K562 (cell line): Measurements from ENCODE around the gene EPHB2. TPM values are rescaled to one million over a fixed set of nuclear protein-coding genes. Genes with fewer than 3 reads are reported as not detected.

Experiments
- ATF7 ChIP-seq: fragments of 450-650 bp; IDR thresholded peaks from 2 replicates; pipeline ENCODE4 v1.7.1; 2014; ENCODE audit warnings: mild to moderate bottlenecking, moderate library complexity
- ELF2 ChIP-seq: fragments of 250-450 bp; sonication (Bioruptor Pico); IDR thresholded peaks from 2 replicates; pipeline ENCODE4 v1.5.0; 2021; ENCODE audit warnings: mild to moderate bottlenecking
- EP400 ChIP-seq: fragments of 450-650 bp; IDR thresholded peaks from 2 replicates; pipeline ENCODE4 v1.6.1; 2017; ENCODE audit warnings: antibody characterized with exemption, mild to moderate bottlenecking, moderate library complexity
- GTF2E2 ChIP-seq: fragments of 200-800 bp; sonication (Bioruptor generic); IDR thresholded peaks from 2 replicates; pipeline ENCODE4 v1.6.1; 2016; ENCODE audit warnings: missing genetic modification characterization, missing compliant biosample characterization
- HOXB6 ChIP-seq: fragments of 250-450 bp; sonication (Bioruptor Pico); IDR thresholded peaks from 2 replicates; pipeline ENCODE4 v1.5.1; 2022; ENCODE audit warnings: mild to moderate bottlenecking, borderline replicate concordance
- KLF1 ChIP-seq: fragments of 450-650 bp; IDR thresholded peaks from 2 replicates; pipeline ENCODE4 v1.6.1; 2016; ENCODE audit warnings: missing genetic modification characterization, missing compliant biosample characterization
- LEF1 ChIP-seq: fragments of 450-650 bp; IDR thresholded peaks from 2 replicates; pipeline ENCODE4 v1.6.1; 2016; ENCODE audit warnings: mild to moderate bottlenecking
- NCOA2 ChIP-seq, 2 experiments: fragments of 450-650 bp; IDR thresholded peaks; 2 replicates each; pipeline ENCODE4 v1.6.1; 2018; ENCODE audit warnings: mild to moderate bottlenecking in 2 of 2, moderate library complexity in 1 of 2; ENCODE audit not compliant: partially characterized antibody in 2 of 2
- NR1H2 ChIP-seq: sonication (generic); formaldehyde crosslinking; IDR thresholded peaks from 2 replicates; pipeline ENCODE4 v1.4.0; 2020; ENCODE audit warnings: mild to moderate bottlenecking, missing genetic modification reagents
- RUNX1 ChIP-seq: sonication (generic); IDR thresholded peaks from 2 replicates; pipeline ENCODE4 v1.6.1; 2016; ENCODE audit warnings: antibody characterized with exemption, low read depth
- STAT6 ChIP-seq: sonication (generic); formaldehyde crosslinking; IDR thresholded peaks from 2 replicates; pipeline ENCODE4 v1.8.1; 2023; ENCODE audit warnings: mild to moderate bottlenecking, missing genetic modification reagents
- U2AF1 ChIP-seq: fragments of 200-400 bp; formaldehyde crosslinking; optimal IDR thresholded peaks from 2 replicates; pipeline ENCODE3; 2017; ENCODE audit warnings: mild to moderate bottlenecking, low read depth, low read length, moderate library complexity
- ZNF253 ChIP-seq: fragments of 250-450 bp; sonication (Bioruptor Pico); conservative IDR thresholded peaks from 2 replicates; pipeline ENCODE4 v1.6.1; 2021; ENCODE audit warnings: mild to moderate bottlenecking
- ZNF318 ChIP-seq, 2 experiments: fragments of 450-650 bp; IDR thresholded peaks; 2 replicates each; pipeline ENCODE4 v1.6.1; 2016; ENCODE audit warnings: mild to moderate bottlenecking in 2 of 2, borderline replicate concordance in 1 of 2, low read depth in 1 of 2, moderate library complexity in 1 of 2
- ZNF583 ChIP-seq: fragments of 250-450 bp; sonication (Bioruptor Pico); IDR thresholded peaks from 2 replicates; pipeline ENCODE4 v1.4.0; 2020
- ZNF785 ChIP-seq: fragments of 250-450 bp; sonication (Bioruptor Pico); IDR thresholded peaks from 2 replicates; pipeline ENCODE4 v1.4.0; 2020; ENCODE audit warnings: mild to moderate bottlenecking
- polyA plus RNA-seq, 8 experiments: library from polyadenylated mRNA; depleted of rRNA in 4 of 8; stranded (reverse) in 5 of 8; unstranded in 3 of 8; fragments of >200 nt; fragmentation: Nextera tagmentation in 2 of 8; fragmentation: Illumina TruSeq in 1 of 8; extraction: Ambion mirVana in 2 of 8; extraction: Trizol in 1 of 8; gene quantifications; 2 replicates each; pipeline versions ENCODE4 v1.2.1 to v1.2.3, GENCODE V29; 2011 to 2014; ENCODE audit warnings: inconsistent platforms in 1 of 8, missing spikeins in 1 of 8
- total RNA-seq, 7 experiments: library from RNA; depleted of rRNA in 6 of 7; stranded (reverse); fragments of >200 nt in 6 of 7; fragmentation: Illumina TruSeq in 2 of 7; extraction: Trizol in 2 of 7; gene quantifications; 2 replicates each; pipeline versions ENCODE4 v1.2.1 to v1.2.3, GENCODE V29; 2011 to 2021; ENCODE audit warnings: low replicate concordance in 1 of 7

The EPHB2 gene
- total and polyA plus RNA-seq, 9 of the 15 experiments (the other 6 are each of a cell fraction or from before 2014, with no cell fraction given), result not detected

- TF ChIP-seq LEF1 (no peak), GTF2E2 (tag) (no peak), HOXB6 (CRISPR knock-in tag) (no peak), ZNF253 (no peak), U2AF1 (no peak), ZNF318 (IDR thresholded peaks at IDR 0.05; ENCODE audit: borderline replicate concordance in 1 of 2, low read depth in 1 of 2) (no peak), RUNX1 (no peak), ELF2 (CRISPR knock-in tag) (no peak), NR1H2 (CRISPR knock-in tag) (no peak), EP400 (no peak), NCOA2 (IDR thresholded peaks at IDR 0.05; ENCODE audit: partially characterized antibody in 2 of 2) (no peak), STAT6 (CRISPR knock-in tag) (no peak), ZNF583 (CRISPR knock-in tag) (no peak), KLF1 (no peak), ATF7 (no peak), ZNF785 (no peak)
Observed at GRCh38 chr1:22671999-22672398, 38.6 kb upstream of the EPHB2 start (continued).
